ENCODE data around the gene NOXA1.

DNA sequence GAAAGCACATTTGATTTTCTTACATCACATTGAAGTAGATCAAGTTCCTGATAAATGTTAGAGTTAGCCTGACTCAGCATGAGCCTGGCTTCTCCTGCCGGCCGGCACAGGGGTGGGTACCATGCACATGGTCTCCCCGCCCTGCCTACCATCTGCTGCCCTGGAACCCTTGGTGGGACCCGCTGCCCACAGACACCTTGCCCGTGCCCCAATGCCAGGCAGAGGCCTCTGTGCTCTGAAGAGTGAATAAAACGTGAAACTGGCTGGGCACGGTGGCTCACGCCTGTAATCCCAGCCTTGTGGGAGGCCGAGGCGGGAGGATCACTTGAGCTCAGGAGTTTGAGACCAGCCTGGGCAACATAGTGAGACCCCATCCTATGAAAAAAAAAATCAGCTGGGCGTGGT lies 17.5 kb upstream of the NOXA1 start:
- TF ChIP-seq, protein P1, sequence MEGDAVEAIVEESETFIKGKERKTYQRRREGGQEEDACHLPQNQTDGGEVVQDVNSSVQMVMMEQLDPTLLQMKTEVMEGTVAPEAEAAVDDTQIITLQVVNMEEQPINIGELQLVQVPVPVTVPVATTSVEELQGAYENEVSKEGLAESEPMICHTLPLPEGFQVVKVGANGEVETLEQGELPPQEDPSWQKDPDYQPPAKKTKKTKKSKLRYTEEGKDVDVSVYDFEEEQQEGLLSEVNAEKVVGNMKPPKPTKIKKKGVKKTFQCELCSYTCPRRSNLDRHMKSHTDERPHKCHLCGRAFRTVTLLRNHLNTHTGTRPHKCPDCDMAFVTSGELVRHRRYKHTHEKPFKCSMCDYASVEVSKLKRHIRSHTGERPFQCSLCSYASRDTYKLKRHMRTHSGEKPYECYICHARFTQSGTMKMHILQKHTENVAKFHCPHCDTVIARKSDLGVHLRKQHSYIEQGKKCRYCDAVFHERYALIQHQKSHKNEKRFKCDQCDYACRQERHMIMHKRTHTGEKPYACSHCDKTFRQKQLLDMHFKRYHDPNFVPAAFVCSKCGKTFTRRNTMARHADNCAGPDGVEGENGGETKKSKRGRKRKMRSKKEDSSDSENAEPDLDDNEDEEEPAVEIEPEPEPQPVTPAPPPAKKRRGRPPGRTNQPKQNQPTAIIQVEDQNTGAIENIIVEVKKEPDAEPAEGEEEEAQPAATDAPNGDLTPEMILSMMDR (IDR thresholded peaks at IDR 0.05): no peak
- TF ChIP-seq EP300 (IDR thresholded peaks at IDR 0.05) (no peak), POLR2A (IDR thresholded peaks at IDR 0.05) (no peak)

Data from suprapubic skin (tissue), 3 donors.